ENCODE measurements around the gene KIZ.

DNA sequence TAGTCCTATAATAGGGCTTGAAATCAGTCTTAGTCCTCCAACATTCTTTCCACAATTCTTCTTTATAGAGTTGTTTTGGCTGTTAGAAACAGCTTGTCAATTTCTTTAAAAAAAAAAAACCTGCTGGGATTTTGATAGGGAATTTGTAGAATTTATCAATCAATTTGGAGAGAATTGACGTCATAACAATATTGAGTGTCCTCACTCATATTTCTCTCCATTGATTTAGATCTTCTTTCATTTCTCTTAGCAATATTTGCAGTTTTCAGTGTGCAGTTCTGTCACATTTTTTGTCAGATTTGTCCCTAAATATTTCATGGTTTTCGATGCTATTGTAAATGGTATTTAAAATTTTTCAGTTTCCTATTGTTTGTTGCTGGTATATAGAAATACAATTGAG lies 14.5 kb upstream of the KIZ start:
- no peak for TF ChIP-seq POLR2A (IDR thresholded peaks at IDR 0.05; ENCODE audit: low read length)
- no peak for TF ChIP-seq GATA1 (IDR thresholded peaks at IDR 0.05; ENCODE audit: low read depth, low read length)
